T-helper 1 cell treated with Interleukin-12 subunit alpha and Interleukin-12 subunit beta and Interleukin-4 antibody, amounts not matched to agents 30 μg/mL and 1 μg/mL, for 36 hours (primary cell): ENCODE data around the gene EFNA2.
A peak's percentile ranks its signal among the peaks of the same experiment; 100 is the strongest.

Experiments
- H3K27ac Mint-ChIP-seq: one replicate; pipeline ENCODE4 v1.8.0; 2021; ENCODE audit warnings: mild to moderate bottlenecking, mixed read lengths
- H3K27me3 Mint-ChIP-seq: one replicate; pipeline ENCODE4 v1.8.0; 2021; ENCODE audit warnings: low read depth, mixed read lengths
- H3K36me3 Mint-ChIP-seq: one replicate; pipeline ENCODE4 v1.8.0; 2021; ENCODE audit warnings: low read depth, mixed read lengths
- H3K4me1 Mint-ChIP-seq: one replicate; pipeline ENCODE4 v1.8.0; 2021; ENCODE audit warnings: low read depth, mixed read lengths
- H3K4me3 Mint-ChIP-seq: one replicate; pipeline ENCODE4 v1.8.0; 2021; ENCODE audit warnings: mild to moderate bottlenecking, moderate library complexity, mixed read lengths
- H3K9me3 Mint-ChIP-seq: one replicate; pipeline ENCODE4 v1.8.0; 2021; ENCODE audit warnings: mixed read lengths

The EFNA2 gene

GRCh38 chr19:1285737-1286360 is at the start of gene EFNA2:
Gene EFNA2, plus strand, starts transcription at chr19:1285873. Its CDS starts 296 bp downstream, at chr19:1286169.
- Mint-ChIP-seq H3K36me3 (no peaks in the 10 kb centered on the region), H3K9me3 (no peaks in the 10 kb centered on the region), H3K27me3 (peaks cover 24% of the 10 kb centered on the region), H3K4me3 (no peak within 1 kb of the TSS), H3K27ac (no peak within 1 kb of the TSS), H3K4me1 (peaks cover 2% of the 10 kb centered on the region)

GRCh38 chr19:1236576-1236975 is 49.1 kb upstream of the EFNA2 start:
- Mint-ChIP-seq H3K36me3 (no peaks in the 10 kb centered on the region), H3K4me1 (peaks cover 17% of the 10 kb centered on the region), H3K4me3 (no peak overlapping the region), H3K27me3 (peaks cover 21% of the 10 kb centered on the region), H3K27ac (no peak overlapping the region), H3K9me3 (no peaks in the 10 kb centered on the region)

- H3K27ac Mint-ChIP-seq: no peak overlapping the region
- H3K4me3 Mint-ChIP-seq: peak overlapping the region; percentile 40
- peaks cover 21% of the 10 kb centered on the region for H3K27me3 Mint-ChIP-seq
- peaks cover 17% of the 10 kb centered on the region for H3K4me1 Mint-ChIP-seq
- H3K9me3 Mint-ChIP-seq: no peaks in the 10 kb centered on the region
- no peaks in the 10 kb centered on the region for H3K36me3 Mint-ChIP-seq
Measured at GRCh38 chr19:1237027-1237659, 48.5 kb upstream of the EFNA2 start.

GRCh38 chr19:1237754-1238368 is 47.8 kb upstream of the EFNA2 start, which contains the start of gene CBARP:
Gene CBARP, minus strand, starts transcription at chr19:1238005. Its CDS starts 1,905 bp downstream, at chr19:1236100.
- Mint-ChIP-seq H3K4me1 (peaks cover 17% of the 10 kb centered on the region), H3K4me3 (peak within 1 kb of the TSS; percentile 76), H3K36me3 (no peaks in the 10 kb centered on the region), H3K27me3 (peaks cover 21% of the 10 kb centered on the region), H3K27ac (peak within 1 kb of the TSS; percentile 29), H3K9me3 (no peaks in the 10 kb centered on the region)

GRCh38 chr19:1238369-1239303 is 47.0 kb upstream of the EFNA2 start:
- Mint-ChIP-seq H3K36me3 (no peaks in the 10 kb centered on the region), H3K9me3 (no peaks in the 10 kb centered on the region), H3K4me3 (peak overlapping the region; percentile 76), H3K27me3 (peaks cover 21% of the 10 kb centered on the region), H3K27ac (peak overlapping the region; percentile 29), H3K4me1 (peaks cover 24% of the 10 kb centered on the region)

DNA sequence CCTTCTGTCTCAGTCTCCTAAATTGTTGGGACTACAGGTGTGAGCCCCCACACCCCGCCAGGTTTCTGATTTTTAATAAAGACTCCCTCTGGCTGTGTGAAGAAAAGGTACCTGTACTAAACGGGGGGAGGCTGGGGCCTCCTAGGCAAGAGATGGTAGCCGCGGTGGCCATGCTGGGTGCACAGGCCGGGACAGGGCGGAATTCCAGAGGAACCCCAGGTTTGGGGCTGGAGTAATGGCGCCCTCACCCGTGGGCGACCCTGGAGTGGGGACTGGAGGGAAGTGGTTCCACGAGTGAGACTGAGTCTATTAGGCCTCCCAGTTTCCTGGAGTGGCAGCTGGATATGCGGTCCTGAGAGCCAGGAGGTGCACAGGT is 46.3 kb upstream of the EFNA2 start:
- Mint-ChIP-seq H3K27me3 (peaks cover 21% of the 10 kb centered on the region), H3K36me3 (no peaks in the 10 kb centered on the region), H3K4me1 (peaks cover 24% of the 10 kb centered on the region), H3K27ac (peak overlapping the region; percentile 3), H3K4me3 (peak overlapping the region; percentile 76), H3K9me3 (no peaks in the 10 kb centered on the region)

GRCh38 chr19:1239796-1240737 is 45.6 kb upstream of the EFNA2 start:
- Mint-ChIP-seq H3K9me3 (no peaks in the 10 kb centered on the region), H3K4me1 (peaks cover 27% of the 10 kb centered on the region), H3K4me3 (peak overlapping the region; percentile 46), H3K27ac (no peak overlapping the region), H3K27me3 (peaks cover 21% of the 10 kb centered on the region), H3K36me3 (peaks cover 2% of the 10 kb centered on the region)

GRCh38 chr19:1240925-1241324 is 44.7 kb upstream of the EFNA2 start:
- peak overlapping the region; percentile 87 for H3K27ac Mint-ChIP-seq
- H3K9me3 Mint-ChIP-seq: no peaks in the 10 kb centered on the region
- H3K27me3 Mint-ChIP-seq: peaks cover 21% of the 10 kb centered on the region
- peak overlapping the region; percentile 88 for H3K4me3 Mint-ChIP-seq
- H3K36me3 Mint-ChIP-seq: peaks cover 2% of the 10 kb centered on the region
- peaks cover 27% of the 10 kb centered on the region for H3K4me1 Mint-ChIP-seq

DNA sequence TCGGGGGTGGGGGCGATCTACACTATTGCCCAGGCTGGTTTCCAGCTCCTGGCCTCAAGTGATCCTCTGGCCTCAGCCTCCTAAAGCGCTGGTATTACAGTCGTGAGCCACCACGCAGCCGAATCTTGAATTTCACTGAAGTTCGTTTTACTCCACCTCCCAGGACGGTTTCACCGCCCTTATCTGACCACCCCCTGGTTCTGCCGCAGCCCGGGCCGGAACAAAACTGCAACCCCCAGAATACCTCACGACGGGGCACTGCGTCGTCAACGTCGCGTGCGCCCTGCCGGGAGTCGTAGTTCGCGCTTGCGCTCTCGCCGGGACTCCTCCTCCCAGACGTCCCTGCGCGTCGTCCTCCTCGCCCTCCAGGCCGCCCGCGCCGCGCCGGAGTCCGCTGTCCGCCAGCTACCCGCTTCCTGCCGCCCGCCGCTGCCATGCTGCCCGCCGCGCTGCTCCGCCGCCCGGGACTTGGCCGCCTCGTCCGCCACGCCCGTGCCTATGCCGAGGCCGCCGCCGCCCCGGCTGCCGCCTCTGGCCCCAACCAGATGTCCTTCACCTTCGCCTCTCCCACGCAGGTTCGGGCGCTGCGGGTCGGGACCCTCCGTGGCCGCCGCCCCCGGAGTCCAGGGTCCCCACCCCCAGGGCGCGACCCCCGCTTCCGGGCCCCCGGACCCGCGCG is 44.1 kb upstream of the EFNA2 start, which contains the start of gene ATP5F1D:
ATP5F1D (plus strand) TSS at position 335 of the 679 bp plus-strand sequence; CDS start at position 435, 100 bp downstream.
- peaks cover 21% of the 10 kb centered on the region for H3K27me3 Mint-ChIP-seq
- no peaks in the 10 kb centered on the region for H3K9me3 Mint-ChIP-seq
- peaks cover 27% of the 10 kb centered on the region for H3K4me1 Mint-ChIP-seq
- peak within 1 kb of the TSS; percentile 87 for H3K27ac Mint-ChIP-seq
- peaks cover 2% of the 10 kb centered on the region for H3K36me3 Mint-ChIP-seq
- peak within 1 kb of the TSS; percentile 88 for H3K4me3 Mint-ChIP-seq

- H3K9me3 Mint-ChIP-seq: no peaks in the 10 kb centered on the region
- peaks cover 2% of the 10 kb centered on the region for H3K36me3 Mint-ChIP-seq
- peak overlapping the region; percentile 71 for H3K27ac Mint-ChIP-seq
- H3K27me3 Mint-ChIP-seq: peaks cover 11% of the 10 kb centered on the region
- peaks cover 21% of the 10 kb centered on the region for H3K4me1 Mint-ChIP-seq
- peak overlapping the region; percentile 46 for H3K4me3 Mint-ChIP-seq
Measured at GRCh38 chr19:1243768-1244692, 41.6 kb upstream of the EFNA2 start.

- peak overlapping the region; percentile 46 for H3K4me3 Mint-ChIP-seq
- no peaks in the 10 kb centered on the region for H3K9me3 Mint-ChIP-seq
- peaks cover 18% of the 10 kb centered on the region for H3K4me1 Mint-ChIP-seq
- H3K27ac Mint-ChIP-seq: peak overlapping the region; percentile 71
- peaks cover 4% of the 10 kb centered on the region for H3K27me3 Mint-ChIP-seq
- peaks cover 4% of the 10 kb centered on the region for H3K36me3 Mint-ChIP-seq
Measured at GRCh38 chr19:1244693-1245451, 40.8 kb upstream of the EFNA2 start.
